SK-N-SH (cell line): ENCODE results near the gene ZNF282. TPM values are rescaled to one million over a fixed set of nuclear protein-coding genes. Genes with fewer than 3 reads are reported as not detected.
A peak's percentile ranks its signal among the peaks of the same experiment; 100 is the strongest.

Source experiments
- CTCF ChIA-PET: fragments of 300-600, 350-600 bp; formaldehyde crosslinking; extraction: SDS; loops from one replicate; lab custom pipeline; 2021; lab: Yijun Ruan, JAX
- POLR2A ChIA-PET: fragments of 350-600 bp; sonication (Branson Sonifier 250); formaldehyde crosslinking; extraction: SDS; loops from one replicate; lab custom pipeline; 2020; ENCODE audit warnings: antibody characterized with exemption, inconsistent platforms; lab: Yijun Ruan, JAX
- DNase-seq: peaks from one replicate; pipeline ENCODE4 v3.0.0; 2012
- H2AFZ ChIP-seq: fragments of 200-600 bp; sonication (generic); 2 replicates; pipeline ENCODE4 v1.8.1; 2016; ENCODE audit warnings: antibody characterized with exemption, mild to moderate bottlenecking, low read depth
- H3F3A ChIP-seq: fragments of 200-600 bp; sonication (generic); replicated peaks from 2 replicates; pipeline ENCODE3; 2016; ENCODE audit warnings: antibody characterized with exemption, mild to moderate bottlenecking; ENCODE audit not compliant: insufficient read depth
- H3K27ac ChIP-seq, 2 experiments: fragments of 200-500 bp in 1 of 2; fragments of 200-600 bp in 1 of 2; sonication (Bioruptor generic) in 1 of 2; sonication (generic), shearing (Covaris generic) in 1 of 2; 2 replicates each; pipeline versions ENCODE4 v1.5.1 to v1.6.1; 2014 to 2016; ENCODE audit warnings: low read depth in 2 of 2, inconsistent platforms in 1 of 2, low read length in 1 of 2, mild to moderate bottlenecking in 1 of 2, mixed read lengths in 1 of 2
- H3K27me3 ChIP-seq: fragments of 200-600 bp; sonication (generic), shearing (Covaris generic); 2 replicates; pipeline ENCODE4 v1.6.1; 2016; ENCODE audit warnings: mixed run types; ENCODE audit not compliant: insufficient read depth
- H3K36me3 ChIP-seq, 2 experiments: fragments of 200-500 bp in 1 of 2; fragments of 200-600 bp in 1 of 2; sonication (Bioruptor generic) in 1 of 2; sonication (generic) in 1 of 2; replicated peaks in 1 of 2; 2 replicates each; pipeline versions ENCODE3 to v1.5.1; 2014 to 2016; ENCODE audit warnings: low read length in 1 of 2, mild to moderate bottlenecking in 1 of 2; ENCODE audit not compliant: insufficient read depth in 2 of 2, control insufficient read depth in 1 of 2
- H3K4me1 ChIP-seq, 2 experiments: fragments of 200-500 bp in 1 of 2; fragments of 200-600 bp in 1 of 2; sonication (Bioruptor generic) in 1 of 2; sonication (generic), shearing (Covaris generic) in 1 of 2; 2 replicates each; pipeline versions ENCODE4 v1.5.1 to v1.6.1; 2014 to 2016; ENCODE audit warnings: low read depth in 1 of 2, low read length in 1 of 2, mixed run types in 1 of 2; ENCODE audit not compliant: insufficient read depth in 2 of 2, control insufficient read depth in 1 of 2
- H3K4me2 ChIP-seq: fragments of 200-600 bp; sonication (generic), shearing (Covaris generic); 2 replicates; pipeline ENCODE4 v1.6.1; 2017; ENCODE audit warnings: mixed run types
- H3K4me3 ChIP-seq, 2 experiments: fragments of 200-500 bp in 1 of 2; fragments of 200-600 bp in 1 of 2; sonication (Bioruptor generic) in 1 of 2; sonication (generic), shearing (Covaris generic) in 1 of 2; 2 replicates each; pipeline versions ENCODE4 v1.5.1 to v1.8.1; 2014 to 2016; ENCODE audit warnings: low read depth in 2 of 2, inconsistent platforms in 1 of 2, low read length in 1 of 2, mild to moderate bottlenecking in 1 of 2, mixed read lengths in 1 of 2, moderate library complexity in 1 of 2
- H3K79me2 ChIP-seq: fragments of 200-600 bp; sonication (generic); 2 replicates; pipeline ENCODE4 v1.8.1; 2017; ENCODE audit warnings: mild to moderate bottlenecking; ENCODE audit not compliant: insufficient read depth
- H3K9ac ChIP-seq: fragments of 200-600 bp; sonication (generic); 2 replicates; pipeline ENCODE4 v1.6.1; 2017; ENCODE audit warnings: mixed run types
- H3K9me2 ChIP-seq: fragments of 200-600 bp; sonication (generic); 2 replicates; pipeline ENCODE4 v1.6.1; 2017; ENCODE audit warnings: mixed run types
- H3K9me3 ChIP-seq: fragments of 200-600 bp; sonication (generic); 2 replicates; pipeline ENCODE4 v1.6.1; 2017; ENCODE audit warnings: mixed run types, mild to moderate bottlenecking, moderate library complexity
- H4K20me1 ChIP-seq: fragments of 200-600 bp; sonication (generic); 2 replicates; pipeline ENCODE4 v1.6.1; 2017; ENCODE audit warnings: mild to moderate bottlenecking, mixed run types; ENCODE audit not compliant: insufficient read depth
- CTCF ChIP-seq: fragments of 200-600 bp; sonication (generic); IDR thresholded peaks from 2 replicates; pipeline ENCODE4 v1.6.1; 2017; ENCODE audit warnings: antibody characterized with exemption, mild to moderate bottlenecking, moderate library complexity
- ELF1 ChIP-seq: IDR thresholded peaks from 2 replicates; pipeline ENCODE4 v1.4.0; 2012
- EP300 ChIP-seq, 2 experiments: IDR thresholded peaks; 2 replicates each; pipeline versions ENCODE4 v1.4.0 to v1.6.1; 2012; ENCODE audit warnings: borderline replicate concordance in 1 of 2, low read depth in 1 of 2, low read length in 1 of 2
- FOSL2 ChIP-seq: IDR thresholded peaks from 2 replicates; pipeline ENCODE4 v1.4.0; 2012; ENCODE audit warnings: low read depth, mild to moderate bottlenecking, moderate library complexity, borderline replicate concordance
- FOXJ3 ChIP-seq: sonication (generic); formaldehyde crosslinking; IDR thresholded peaks from 2 replicates; pipeline ENCODE4 v1.5.1; 2020; ENCODE audit warnings: mild to moderate bottlenecking, missing genetic modification reagents
- GABPA ChIP-seq: IDR thresholded peaks from 2 replicates; pipeline ENCODE4 v1.4.0; 2012; ENCODE audit warnings: low read depth, mild to moderate bottlenecking
- MAX ChIP-seq: IDR thresholded peaks from 2 replicates; pipeline ENCODE4 v1.4.0; 2012; ENCODE audit warnings: low read depth
- MXI1 ChIP-seq: IDR thresholded peaks from 2 replicates; pipeline ENCODE4 v1.6.1; 2012; ENCODE audit warnings: mild to moderate bottlenecking, low read depth, low read length, improper control_type of control experiment
- NFIC ChIP-seq: IDR thresholded peaks from 2 replicates; pipeline ENCODE4 v1.4.0; 2012; ENCODE audit warnings: borderline replicate concordance
- NRF1 ChIP-seq: IDR thresholded peaks from 2 replicates; pipeline ENCODE4 v1.6.1; 2012; ENCODE audit warnings: low read depth, mild to moderate bottlenecking, low read length
- PBX3 ChIP-seq: IDR thresholded peaks from 2 replicates; pipeline ENCODE4; 2012
- POLR2AphosphoS5 ChIP-seq: IDR thresholded peaks from 2 replicates; pipeline ENCODE4 v1.6.1; 2012; ENCODE audit warnings: low read depth, low read length
- RAD21 ChIP-seq: IDR thresholded peaks from 2 replicates; pipeline ENCODE4 v1.6.1; 2012; ENCODE audit warnings: mild to moderate bottlenecking, low read length
- RCOR1 ChIP-seq: fragments of 150-350 bp; IDR thresholded peaks from 2 replicates; pipeline ENCODE4 v1.6.1; 2017; ENCODE audit warnings: antibody characterized with exemption, low read length
- REST ChIP-seq: IDR thresholded peaks from 2 replicates; pipeline ENCODE4 v1.6.1; 2012; ENCODE audit warnings: mild to moderate bottlenecking, low read depth, low read length, moderate library complexity
- RFX5 ChIP-seq: IDR thresholded peaks from 2 replicates; pipeline ENCODE4 v1.6.1; 2012; ENCODE audit warnings: mild to moderate bottlenecking, improper control_type of control experiment, low read length
- RXRA ChIP-seq: IDR thresholded peaks from 2 replicates; pipeline ENCODE4 v1.4.0; 2012; ENCODE audit warnings: low read depth, mild to moderate bottlenecking, borderline replicate concordance
- SIN3A ChIP-seq: IDR thresholded peaks from 2 replicates; pipeline ENCODE4 v1.6.1; 2012; ENCODE audit warnings: low read depth, mild to moderate bottlenecking, low read length, moderate library complexity, borderline replicate concordance
- SMC3 ChIP-seq: IDR thresholded peaks from 2 replicates; pipeline ENCODE4 v1.6.1; 2012; ENCODE audit warnings: low read depth, low read length, improper control_type of control experiment
- TCF12 ChIP-seq: IDR thresholded peaks from 2 replicates; pipeline ENCODE4 v1.4.0; 2012
- TEAD4 ChIP-seq: IDR thresholded peaks from 2 replicates; pipeline ENCODE4 v1.4.0; 2012; ENCODE audit warnings: mild to moderate bottlenecking, borderline replicate concordance; ENCODE audit not compliant: insufficient read depth
- ZBTB33 ChIP-seq: IDR thresholded peaks from 2 replicates; pipeline ENCODE4 v1.4.0; 2012; ENCODE audit warnings: low read depth, borderline replicate concordance
- WGBS: methylation state at CpG from one replicate; pipeline ENCODE4 v1.1.6; 2017; ENCODE audit warnings: low lambda C conversion rate; 5-methylcytosine and 5-hydroxymethylcytosine counted together
- polyA plus RNA-seq, 3 experiments: library from polyadenylated mRNA; depleted of rRNA; stranded (reverse); fragments of >200 nt; gene quantifications; 2 replicates each; pipeline ENCODE4 v1.2.3, GENCODE V29; 2012

ZNF282 gene
- 15.0 and 17.9 TPM in 2 replicates for polyA plus RNA-seq (2012; rRNA removed)
- 7.0 and 10.8 TPM in 2 replicates for polyA plus RNA-seq (2012; cell fraction: cytosol; rRNA removed)
- 32.3 and 36.8 TPM in 2 replicates for polyA plus RNA-seq (2012; cell fraction: nucleus; rRNA removed)

- Histone ChIP-seq H3K27me3 (no peaks in the 10 kb centered on the region; the same call in 1 of the 2 replicates), H3K79me2 (peaks cover 53% of the 10 kb centered on the region), H4K20me1 (peaks cover 16% of the 10 kb centered on the region), H3K9me2 (no peaks in the 10 kb centered on the region), H3F3A (peaks cover 11% of the 10 kb centered on the region), H3K4me1 (peaks cover 13 to 15% of the 10 kb centered on the region in 2 experiments; a peak in 2 of 4 replicates), H3K9me3 (no peaks in the 10 kb centered on the region), H2AFZ (peak within 1 kb of the TSS; percentile 97), H3K27ac (peak within 1 kb of the TSS; percentile 76 to 93), H3K4me3 (peak within 1 kb of the TSS; percentile 90 to 91), H3K4me2 (peak within 1 kb of the TSS; percentile 99), H3K36me3 (peaks cover 21 to 23% of the 10 kb centered on the region in 2 experiments), H3K9ac (peak within 1 kb of the TSS; percentile 85)
- WGBS = 0% methylated on average over 34 of the region's 97 CpGs
- ChIA-PET CTCF (interaction anchor here (0.7 to 6.7 kb wide), 26 partner anchors 9 to 547 kb away, joined by 3 to 83 read pairs (median 5); partner anchors contain the start of genes ZNF212, ZNF398, ZNF425 and ZNF783), POLR2A (interaction anchor here (0.5 to 2.3 kb wide), 11 partner anchors 10 to 265 kb away, joined by 3 to 22 read pairs (median 3); partner anchors contain the start of genes ZNF398 and ZNF425)
- peak; percentile 100 for DNase-seq
- TF ChIP-seq FOSL2 = no peak; the same call in 1 of the 2 replicates
- TF ChIP-seq EP300 (IDR thresholded peaks at IDR 0.05; ENCODE audit: borderline replicate concordance in 1 of 2, low read depth in 1 of 2, low read length in 1 of 2) = peak in 1 of 2 experiments; percentile 65; a peak in 1 of 4 replicates
- peak; percentile 50; the same call in 1 of the 2 replicates for TF ChIP-seq TCF12
- no peak for TF ChIP-seq RFX5
- TF ChIP-seq NFIC = no peak
- TF ChIP-seq NRF1 = peak; percentile 17; the same call in 1 of the 2 replicates
- TF ChIP-seq POLR2AphosphoS5 = peak; percentile 92
- TF ChIP-seq RXRA = peak; percentile 26; the same call in 1 of the 2 replicates
- no peak for TF ChIP-seq FOXJ3 (CRISPR knock-in tag)
- TF ChIP-seq MXI1 = peak; percentile 82; the same call in 1 of the 2 replicates
- no peak for TF ChIP-seq TEAD4
- TF ChIP-seq RAD21 = peak; percentile 56
- no peak for TF ChIP-seq ZBTB33
- peak; percentile 37 for TF ChIP-seq SMC3
- peak; percentile 43 for TF ChIP-seq GABPA
- peak; percentile 27; the same call in 1 of the 2 replicates for TF ChIP-seq PBX3
- TF ChIP-seq REST = peak; percentile 77
- peak; percentile 55; the same call in 1 of the 2 replicates for TF ChIP-seq RCOR1
- peak; percentile 95; the same call in 1 of the 2 replicates for TF ChIP-seq SIN3A
- peak; percentile 50 for TF ChIP-seq ELF1
- TF ChIP-seq MAX = peak; percentile 92
- peak; percentile 77 for TF ChIP-seq CTCF
These were observed at the start of gene ZNF282 for GRCh38 chr7:149195180-149196150. TSS of gene ZNF282 (plus strand) at chr7:149195546. CDS start at chr7:149195590, 44 bp downstream.
